Mesodermal cell (in vitro differentiated cells): ENCODE results near the gene LY6G5B.

Experiments
- H3K27ac ChIP-seq: 2 replicates; pipeline ENCODE4 v1.7.0; 2013; ENCODE audit warnings: mild to moderate bottlenecking, low read depth, low read length, moderate library complexity; ENCODE audit not compliant: severe bottlenecking
- H3K36me3 ChIP-seq: 2 replicates; pipeline ENCODE4 v1.7.1; 2013; ENCODE audit warnings: mild to moderate bottlenecking, low read length, moderate library complexity; ENCODE audit not compliant: control insufficient read depth, insufficient read depth
- H3K4me1 ChIP-seq: one replicate; pipeline ENCODE4 v1.7.1; 2013; ENCODE audit warnings: mild to moderate bottlenecking, low read length; ENCODE audit not compliant: insufficient read depth, control insufficient read depth, poor library complexity, severe bottlenecking
- H3K4me3 ChIP-seq: 2 replicates; pipeline ENCODE4 v1.7.0; 2013; ENCODE audit warnings: low read length, control low read depth, mild to moderate bottlenecking; ENCODE audit not compliant: insufficient read depth, poor library complexity, severe bottlenecking; ENCODE audit errors: extremely low read depth
- H3K9me3 ChIP-seq: 2 replicates; pipeline ENCODE4 v1.7.1; 2013; ENCODE audit warnings: mild to moderate bottlenecking, low read length, moderate library complexity; ENCODE audit not compliant: control insufficient read depth
- WGBS, 2 experiments: methylation state at CpG; one replicate each; pipeline ENCODE4 v1.1.5; 2013; ENCODE audit warnings: missing lambda C conversion rate in 2 of 2; ENCODE audit not compliant: insufficient coverage in 2 of 2; 5-methylcytosine and 5-hydroxymethylcytosine counted together

LY6G5B gene

GRCh38 chr6:31686483-31686882, 16.7 kb downstream of the LY6G5B start:
- peaks cover 11% of the 10 kb centered on the region for H3K4me1 ChIP-seq
- no peaks in the 10 kb centered on the region for H3K9me3 ChIP-seq
- H3K27ac ChIP-seq = no peak overlapping the region
- no peak overlapping the region for H3K4me3 ChIP-seq
- peaks cover 53% of the 10 kb centered on the region for H3K36me3 ChIP-seq
- 90 to 95% methylated on average over 2 to 4 of the region's 5 CpGs for WGBS, 2 experiments

GRCh38 chr6:31687321-31687720, 17.5 kb downstream of the LY6G5B start:
- Histone ChIP-seq H3K36me3 (peaks cover 59% of the 10 kb centered on the region), H3K4me3 (no peak overlapping the region), H3K27ac (no peak overlapping the region), H3K4me1 (peaks cover 11% of the 10 kb centered on the region), H3K9me3 (no peaks in the 10 kb centered on the region)
- WGBS, 2 experiments = 83 to 93% methylated on average over 2 to 5 of the region's 8 CpGs

- H3K27ac ChIP-seq = no peak overlapping the region
- no peak overlapping the region for H3K4me3 ChIP-seq
- peaks cover 65% of the 10 kb centered on the region for H3K36me3 ChIP-seq
- H3K9me3 ChIP-seq = no peaks in the 10 kb centered on the region
- H3K4me1 ChIP-seq = peaks cover 7% of the 10 kb centered on the region
- 84 to 88% methylated on average over 10 to 12 of the region's 14 CpGs for WGBS, 2 experiments
Measured at GRCh38 chr6:31687860-31688693, 18.3 kb downstream of the LY6G5B start.

GRCh38 chr6:31689249-31690110, 19.7 kb downstream of the LY6G5B start:
- Histone ChIP-seq H3K4me3 (no peak overlapping the region), H3K9me3 (no peaks in the 10 kb centered on the region), H3K4me1 (peaks cover 6% of the 10 kb centered on the region), H3K27ac (no peak overlapping the region), H3K36me3 (peaks cover 79% of the 10 kb centered on the region)
- WGBS, 2 experiments = 81 to 94% methylated on average over 4 to 6 of the region's 11 CpGs

GRCh38 chr6:31690231-31691077, 20.7 kb downstream of the LY6G5B start:
- H3K9me3 ChIP-seq = no peaks in the 10 kb centered on the region
- H3K4me1 ChIP-seq = peaks cover 6% of the 10 kb centered on the region
- WGBS, 2 experiments = 84 to 92% methylated on average over 3 to 4 of the region's 10 CpGs
- peak overlapping the region; percentile 67 for H3K27ac ChIP-seq
- H3K36me3 ChIP-seq = peaks cover 86% of the 10 kb centered on the region
- H3K4me3 ChIP-seq = no peak overlapping the region

GRCh38 chr6:31691078-31691463, 21.3 kb downstream of the LY6G5B start:
- Histone ChIP-seq H3K4me3 (no peak overlapping the region), H3K4me1 (peaks cover 6% of the 10 kb centered on the region), H3K36me3 (peaks cover 82% of the 10 kb centered on the region), H3K9me3 (no peaks in the 10 kb centered on the region), H3K27ac (peak overlapping the region; percentile 67)
- WGBS, 2 experiments = 100% methylated on average over 2 to 3 of the region's 6 CpGs

- no peak overlapping the region for H3K27ac ChIP-seq
- H3K36me3 ChIP-seq = peaks cover 82% of the 10 kb centered on the region
- WGBS, 2 experiments = 97 to 98% methylated on average over 7 of the region's 12 CpGs
- no peak overlapping the region for H3K4me3 ChIP-seq
- H3K9me3 ChIP-seq = no peaks in the 10 kb centered on the region
- H3K4me1 ChIP-seq = peaks cover 6% of the 10 kb centered on the region
Measured at GRCh38 chr6:31691564-31692108, 21.9 kb downstream of the LY6G5B start.

GRCh38 chr6:31692353-31692752, 22.6 kb downstream of the LY6G5B start:
- Histone ChIP-seq H3K4me3 (no peak overlapping the region), H3K4me1 (peaks cover 6% of the 10 kb centered on the region), H3K36me3 (peaks cover 82% of the 10 kb centered on the region), H3K27ac (no peak overlapping the region), H3K9me3 (no peaks in the 10 kb centered on the region)
- WGBS, 2 experiments = 94% methylated on average over 3 to 4 of the region's 4 CpGs

- Histone ChIP-seq H3K36me3 (peaks cover 82% of the 10 kb centered on the region), H3K9me3 (no peaks in the 10 kb centered on the region), H3K4me3 (no peak overlapping the region), H3K4me1 (peaks cover 9% of the 10 kb centered on the region), H3K27ac (no peak overlapping the region)
- 93 to 97% methylated on average over 9 of the region's 9 CpGs for WGBS, 2 experiments
Measured at GRCh38 chr6:31692886-31693285, 23.1 kb downstream of the LY6G5B start.

- no peak overlapping the region for H3K27ac ChIP-seq
- H3K4me3 ChIP-seq = no peak overlapping the region
- H3K9me3 ChIP-seq = no peaks in the 10 kb centered on the region
- H3K36me3 ChIP-seq = peaks cover 82% of the 10 kb centered on the region
- peaks cover 9% of the 10 kb centered on the region for H3K4me1 ChIP-seq
- 93 to 96% methylated on average over 4 of the region's 6 CpGs for WGBS, 2 experiments
Measured at GRCh38 chr6:31693535-31693934, 23.8 kb downstream of the LY6G5B start.
